Vagina (tissue), 2 donors: Measurements from ENCODE around the gene TMX2.

Source experiments
- POLR2A ChIP-seq, 2 donors: fragments of 450-650 bp; IDR thresholded peaks; one replicate each; pipeline ENCODE4 v1.6.1; 2017; ENCODE audit warnings: antibody characterized with exemption in 2 of 2, mild to moderate bottlenecking in 2 of 2, moderate library complexity in 2 of 2
- POLR2AphosphoS5 ChIP-seq, 2 donors: sonication (generic); formaldehyde crosslinking; IDR thresholded peaks; one replicate each; pipeline ENCODE4 v1.9.0; 2017; ENCODE audit warnings: antibody characterized with exemption in 2 of 2, mild to moderate bottlenecking in 2 of 2, low read depth in 1 of 2; ENCODE audit not compliant: insufficient read depth in 1 of 2
- TF ChIP-seq, protein P1 (sequence below), 3 experiments: fragments of 450-650 bp in 2 of 3; fragments of 200-600 bp in 1 of 3; sonication (generic) in 1 of 3; IDR thresholded peaks; one replicate each; pipeline ENCODE4 v1.5.1; 2017 to 2019; ENCODE audit warnings: antibody characterized with exemption in 3 of 3, mild to moderate bottlenecking in 2 of 3, moderate library complexity in 2 of 3

GRCh38 chr11:57699813-57700212 is 12.6 kb upstream of the TMX2 start:
- no peak for TF ChIP-seq POLR2A (IDR thresholded peaks at IDR 0.05)
- TF ChIP-seq, protein P1, sequence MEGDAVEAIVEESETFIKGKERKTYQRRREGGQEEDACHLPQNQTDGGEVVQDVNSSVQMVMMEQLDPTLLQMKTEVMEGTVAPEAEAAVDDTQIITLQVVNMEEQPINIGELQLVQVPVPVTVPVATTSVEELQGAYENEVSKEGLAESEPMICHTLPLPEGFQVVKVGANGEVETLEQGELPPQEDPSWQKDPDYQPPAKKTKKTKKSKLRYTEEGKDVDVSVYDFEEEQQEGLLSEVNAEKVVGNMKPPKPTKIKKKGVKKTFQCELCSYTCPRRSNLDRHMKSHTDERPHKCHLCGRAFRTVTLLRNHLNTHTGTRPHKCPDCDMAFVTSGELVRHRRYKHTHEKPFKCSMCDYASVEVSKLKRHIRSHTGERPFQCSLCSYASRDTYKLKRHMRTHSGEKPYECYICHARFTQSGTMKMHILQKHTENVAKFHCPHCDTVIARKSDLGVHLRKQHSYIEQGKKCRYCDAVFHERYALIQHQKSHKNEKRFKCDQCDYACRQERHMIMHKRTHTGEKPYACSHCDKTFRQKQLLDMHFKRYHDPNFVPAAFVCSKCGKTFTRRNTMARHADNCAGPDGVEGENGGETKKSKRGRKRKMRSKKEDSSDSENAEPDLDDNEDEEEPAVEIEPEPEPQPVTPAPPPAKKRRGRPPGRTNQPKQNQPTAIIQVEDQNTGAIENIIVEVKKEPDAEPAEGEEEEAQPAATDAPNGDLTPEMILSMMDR (IDR thresholded peaks at IDR 0.05) = no peak
- TF ChIP-seq POLR2AphosphoS5 (IDR thresholded peaks at IDR 0.05; ENCODE audit: insufficient read depth in 1 of 2, low read depth in 1 of 2) = no peak
